ENCODE results near the gene PTGDR2.
"Not testable (repeated sequence)": the region's sequence is repeated elsewhere in the genome, so short reads cannot be mapped to it uniquely, and the experiment has no call there.

PTGDR2 gene

DNA sequence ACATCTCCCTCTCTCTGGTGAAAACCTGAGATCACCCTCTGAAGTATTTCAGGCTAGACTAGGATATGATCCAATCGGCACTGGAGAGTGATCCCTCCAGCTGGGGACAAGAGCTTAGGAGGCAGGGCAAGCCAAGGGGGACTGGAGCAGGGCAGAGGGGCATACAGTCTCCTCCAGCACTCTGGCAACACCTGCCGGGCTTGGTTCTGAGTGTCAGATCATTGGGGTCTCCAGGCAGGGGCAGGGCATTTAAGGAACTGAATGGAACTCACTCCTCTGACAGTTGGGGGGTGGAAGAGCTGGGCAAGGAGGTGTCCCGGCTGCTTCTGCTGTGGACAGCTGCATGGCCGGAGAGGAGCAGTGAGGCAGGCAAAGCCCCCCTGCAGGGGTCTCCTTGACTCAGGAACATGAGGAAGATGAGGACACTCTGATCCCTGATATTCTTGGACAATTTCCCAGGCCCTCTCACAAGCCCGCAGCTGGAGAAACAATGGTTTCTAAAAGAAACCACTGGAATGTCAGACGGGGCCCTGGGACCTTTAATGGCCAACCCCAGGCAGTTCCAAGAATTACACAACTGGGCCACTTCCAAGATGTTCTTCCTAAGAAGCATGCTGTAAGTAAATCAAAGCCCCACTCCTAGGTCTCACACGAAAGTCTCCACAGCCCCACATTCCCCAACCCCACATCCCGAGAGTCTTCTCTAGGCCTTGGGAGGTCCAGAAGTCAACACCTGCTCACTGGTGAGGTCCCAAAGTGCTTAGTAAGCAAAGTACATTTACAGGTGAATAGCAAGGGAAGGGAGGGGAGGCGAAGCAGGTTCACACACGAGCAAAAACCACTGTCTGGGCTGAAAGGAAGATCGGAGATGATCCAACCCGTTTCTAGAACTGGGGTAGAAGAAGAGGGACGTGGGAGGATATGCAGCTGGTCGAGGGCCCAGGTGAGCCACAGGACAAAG is 15.0 kb downstream of the PTGDR2 start:
- DNase-seq, result no peak

DNA sequence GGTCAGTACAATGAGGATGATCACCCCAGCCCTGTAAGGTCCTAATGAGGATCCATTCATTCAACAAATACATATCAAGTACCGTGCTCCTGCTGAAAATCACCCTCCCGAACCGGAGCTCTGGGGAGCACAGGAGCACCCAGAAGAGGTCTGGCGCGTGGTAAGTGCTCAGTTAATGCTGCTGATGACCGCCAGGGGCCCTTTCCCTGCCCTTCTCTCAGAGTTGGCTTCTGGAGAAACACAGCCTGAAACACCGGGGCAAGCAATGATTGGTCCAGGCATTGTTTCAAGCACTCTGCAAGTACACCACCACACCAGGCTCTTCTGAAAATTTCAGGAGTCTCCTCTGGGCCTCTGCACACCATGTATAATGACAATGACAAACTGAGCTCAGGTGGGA is 17.6 kb downstream of the PTGDR2 start:
- DNase-seq, result no peak

DNA sequence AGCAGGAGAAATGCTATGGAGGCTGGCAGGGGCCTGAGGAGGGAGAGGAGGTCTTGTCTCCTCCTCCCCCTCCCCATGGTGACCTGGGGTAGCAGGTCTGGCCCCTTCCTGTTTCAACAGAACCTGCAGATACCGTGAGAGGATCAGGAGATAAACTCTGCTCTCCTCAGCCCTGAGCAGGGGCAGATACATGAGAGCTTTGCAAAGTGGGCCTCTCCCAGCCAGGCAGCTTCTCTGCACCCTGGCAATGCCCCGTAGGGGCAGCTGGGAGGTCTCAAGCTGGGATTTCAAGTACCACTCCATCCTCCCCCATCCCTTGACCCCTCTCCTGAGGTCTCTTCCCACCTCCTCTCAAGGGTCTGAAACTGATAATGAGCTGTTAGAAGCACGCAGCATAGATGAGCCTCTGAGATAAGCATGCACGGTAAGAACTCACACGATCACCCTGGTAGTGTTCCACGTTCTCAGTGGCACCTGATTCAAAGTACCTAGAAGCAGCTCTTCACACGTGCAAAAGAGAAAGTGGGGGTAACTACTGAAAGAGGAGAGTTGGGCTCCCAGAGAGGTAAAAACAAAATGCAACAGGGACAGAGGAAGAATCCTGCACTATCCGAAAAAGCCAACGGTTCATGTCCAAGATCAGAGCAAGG is 18.8 kb downstream of the PTGDR2 start:
- DNase-seq, result no peak

DNA sequence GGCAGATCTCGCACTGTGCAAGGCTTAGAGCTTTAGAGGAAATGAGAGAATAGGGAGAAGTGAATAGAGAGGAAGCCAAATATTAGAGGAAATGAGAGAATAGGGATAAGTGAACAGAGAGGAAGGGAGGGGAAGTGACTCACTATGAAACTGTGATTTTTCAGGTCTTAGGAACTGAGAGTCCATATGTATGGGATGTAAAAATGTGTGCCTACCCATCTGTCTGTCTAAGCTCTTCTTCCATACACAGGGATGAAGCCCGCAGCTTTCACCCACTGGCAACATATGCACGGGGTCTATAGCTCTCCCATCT is 20.3 kb downstream of the PTGDR2 start:
- DNase-seq, result no peak

DNA sequence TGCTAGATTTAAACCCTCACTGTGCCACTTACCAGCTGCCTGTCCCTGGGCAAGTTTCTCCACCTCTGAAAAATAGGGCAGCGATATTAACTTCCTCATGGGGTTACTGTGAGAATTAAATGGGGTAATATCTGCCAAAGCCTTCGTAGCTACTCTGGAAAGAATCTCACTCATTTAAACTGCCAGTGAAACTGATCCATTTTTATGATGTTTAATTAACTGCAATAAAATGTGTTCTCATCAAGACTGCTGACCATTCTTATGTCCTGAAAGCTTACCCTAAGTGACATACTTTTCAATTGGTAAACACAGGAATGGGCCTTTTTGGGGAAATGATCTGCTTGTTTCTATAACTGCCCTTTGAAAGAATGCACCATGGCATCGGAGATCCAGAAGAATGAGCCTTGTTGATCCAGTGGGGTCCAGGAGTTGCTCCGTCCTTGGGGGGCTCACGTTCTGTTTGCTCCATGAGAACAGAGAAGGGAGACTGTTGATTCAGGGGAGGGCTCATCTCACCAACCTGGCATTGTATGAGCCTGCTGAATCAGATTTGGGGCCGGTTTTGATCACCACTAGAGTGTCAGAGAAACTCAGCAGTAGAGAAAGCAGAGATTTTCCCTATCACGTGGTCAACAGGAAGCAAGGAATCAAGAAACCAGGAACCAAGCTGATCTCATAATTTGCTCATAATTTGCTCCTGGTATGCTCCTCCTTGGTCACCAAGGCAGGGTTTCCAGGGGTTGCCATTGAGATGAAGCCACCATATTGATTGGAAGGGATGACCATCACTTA is 20.8 kb downstream of the PTGDR2 start:
- no peak for DNase-seq

DNA sequence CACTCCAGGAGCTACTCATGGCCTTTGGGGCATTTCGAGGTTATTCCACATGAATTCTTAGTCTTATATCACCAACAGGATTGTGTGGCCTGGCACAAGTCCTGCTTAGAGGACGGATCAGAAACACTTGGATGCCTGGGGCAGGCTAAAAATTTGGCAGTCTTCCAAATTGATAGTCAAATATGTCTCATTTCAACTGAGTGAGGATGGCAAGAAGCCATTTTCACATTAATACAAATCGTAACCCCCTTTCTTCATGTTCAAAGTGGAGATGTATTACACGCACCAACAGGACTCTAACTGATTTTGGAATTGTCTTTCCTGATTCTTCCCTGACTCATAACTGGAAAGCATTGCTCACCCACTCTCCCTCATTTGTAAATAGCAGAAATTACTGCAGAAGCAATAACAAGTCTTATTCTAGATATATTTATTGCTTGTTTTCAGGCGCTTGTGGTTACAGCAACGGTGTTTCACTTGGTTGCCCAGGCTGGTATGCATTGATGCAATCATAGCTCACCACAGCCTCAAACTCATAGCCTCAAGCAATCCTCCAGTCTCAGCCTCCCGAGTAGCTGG is 24.2 kb downstream of the PTGDR2 start:
- DNase-seq, result no peak

DNA sequence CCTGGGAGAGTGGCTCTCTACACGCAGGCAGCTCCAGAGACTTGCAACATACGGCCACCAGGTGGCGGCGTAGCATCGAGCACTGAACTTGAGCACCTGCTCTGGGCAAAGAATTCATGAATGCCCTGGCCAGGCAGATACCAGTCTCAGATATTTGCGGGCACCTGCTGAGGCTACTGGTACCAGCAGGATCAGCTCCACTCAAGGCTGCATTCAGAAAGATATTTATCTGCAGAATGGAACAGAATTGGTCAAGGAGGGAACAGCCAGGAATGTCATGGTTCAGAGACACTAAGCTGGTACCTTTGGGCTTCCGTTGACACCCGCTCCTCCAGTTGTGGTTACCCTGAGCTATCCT is 24.6 kb downstream of the PTGDR2 start:
- peak; percentile 82 for DNase-seq

DNA sequence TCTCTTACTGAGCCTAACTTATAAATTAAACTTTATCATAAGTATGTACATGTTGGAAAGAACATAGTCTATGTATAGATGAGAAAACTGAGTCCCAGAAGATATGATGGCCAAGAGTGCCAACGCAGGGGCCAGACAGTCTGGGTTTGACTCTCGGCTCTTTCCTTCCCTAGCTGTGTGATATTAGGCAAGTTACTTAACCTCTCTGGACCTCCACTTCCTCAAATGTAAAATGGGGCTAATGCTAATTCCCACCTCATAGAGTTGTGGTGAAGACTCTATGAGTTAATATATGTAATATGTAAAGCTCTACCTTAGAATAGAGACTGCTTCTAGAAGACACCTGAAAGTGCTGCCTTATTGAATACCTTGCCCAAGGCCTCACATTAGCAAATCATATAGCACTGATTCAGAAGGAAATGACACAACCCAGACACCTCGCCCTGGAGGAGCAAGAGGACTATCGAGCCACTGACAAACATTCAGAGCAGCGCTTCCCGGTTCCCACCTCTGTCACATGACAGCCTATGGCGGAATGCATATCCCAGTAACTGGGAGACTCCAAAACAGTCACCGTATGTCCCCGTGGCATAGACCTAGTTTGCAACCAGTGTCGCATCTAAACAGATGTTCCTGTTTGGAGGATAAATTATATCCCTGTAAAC is 25.1 kb downstream of the PTGDR2 start:
- no peak for DNase-seq

DNA sequence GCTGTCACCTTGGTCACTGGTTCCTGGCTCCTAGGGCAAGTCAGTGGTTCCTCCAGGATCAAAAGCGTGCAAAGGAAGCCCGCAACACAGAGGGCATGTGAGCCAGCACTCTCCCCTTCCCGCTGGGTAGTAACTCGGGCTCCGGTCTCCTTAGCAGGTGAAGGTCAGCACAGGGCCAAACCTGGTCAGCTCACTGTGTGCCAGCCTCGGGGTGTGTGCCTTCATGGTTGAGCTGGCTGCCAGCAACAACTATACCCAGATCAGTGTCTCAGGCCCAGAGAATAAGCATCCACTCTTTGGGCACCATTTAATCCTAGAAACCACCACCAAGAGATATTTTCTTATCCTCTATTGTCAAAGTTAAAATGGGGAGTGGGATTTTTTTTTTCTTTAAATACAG is 30.0 kb downstream of the PTGDR2 start:
- no peak for DNase-seq

DNA sequence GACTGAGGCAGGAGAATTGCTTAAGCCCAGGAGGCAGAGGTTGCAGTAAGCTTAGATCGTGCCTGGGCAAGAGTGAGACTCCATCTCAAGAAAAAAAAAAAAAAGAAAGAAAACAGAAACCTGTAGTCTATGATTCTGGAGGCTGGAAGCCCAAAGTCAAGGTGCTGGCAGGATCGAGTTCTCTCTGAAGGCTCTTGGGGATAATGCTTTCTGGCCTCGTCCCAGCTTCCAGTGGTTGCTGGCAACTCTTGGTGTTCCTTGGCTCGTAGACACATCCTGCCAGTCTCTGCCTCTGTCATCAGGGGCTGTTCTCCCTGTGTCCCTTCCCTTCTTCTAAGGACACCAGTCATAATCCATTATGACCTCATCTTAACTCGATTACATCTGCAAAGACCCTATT is 30.6 kb downstream of the PTGDR2 start:
- no peak for DNase-seq

DNA sequence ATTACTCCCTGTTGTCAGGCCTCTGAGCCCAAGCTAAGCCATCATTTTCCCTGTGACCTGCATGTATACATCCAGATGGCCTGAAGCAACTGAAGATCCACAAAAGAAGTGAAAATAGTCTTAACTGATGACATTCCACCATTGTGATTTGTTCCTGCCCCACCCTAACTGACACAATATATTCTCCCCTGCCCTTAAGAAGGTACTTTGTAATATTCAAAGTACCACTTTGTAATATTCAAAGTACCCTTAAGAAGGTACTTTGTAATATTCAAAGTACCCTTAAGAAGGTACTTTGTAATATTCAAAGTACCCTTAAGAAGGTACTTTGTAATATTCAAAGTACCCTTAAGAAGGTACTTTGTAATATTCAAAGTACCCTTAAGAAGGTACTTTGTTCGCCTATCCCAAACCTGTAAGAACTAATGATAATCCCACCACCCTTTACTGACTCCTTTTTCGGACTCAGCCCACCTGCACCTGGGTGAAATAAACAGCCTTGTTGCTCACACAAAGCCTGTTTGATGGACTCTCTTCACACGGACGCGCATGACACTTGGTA is 31.9 kb downstream of the PTGDR2 start:
- DNase-seq, result not testable (repeated sequence)

DNA sequence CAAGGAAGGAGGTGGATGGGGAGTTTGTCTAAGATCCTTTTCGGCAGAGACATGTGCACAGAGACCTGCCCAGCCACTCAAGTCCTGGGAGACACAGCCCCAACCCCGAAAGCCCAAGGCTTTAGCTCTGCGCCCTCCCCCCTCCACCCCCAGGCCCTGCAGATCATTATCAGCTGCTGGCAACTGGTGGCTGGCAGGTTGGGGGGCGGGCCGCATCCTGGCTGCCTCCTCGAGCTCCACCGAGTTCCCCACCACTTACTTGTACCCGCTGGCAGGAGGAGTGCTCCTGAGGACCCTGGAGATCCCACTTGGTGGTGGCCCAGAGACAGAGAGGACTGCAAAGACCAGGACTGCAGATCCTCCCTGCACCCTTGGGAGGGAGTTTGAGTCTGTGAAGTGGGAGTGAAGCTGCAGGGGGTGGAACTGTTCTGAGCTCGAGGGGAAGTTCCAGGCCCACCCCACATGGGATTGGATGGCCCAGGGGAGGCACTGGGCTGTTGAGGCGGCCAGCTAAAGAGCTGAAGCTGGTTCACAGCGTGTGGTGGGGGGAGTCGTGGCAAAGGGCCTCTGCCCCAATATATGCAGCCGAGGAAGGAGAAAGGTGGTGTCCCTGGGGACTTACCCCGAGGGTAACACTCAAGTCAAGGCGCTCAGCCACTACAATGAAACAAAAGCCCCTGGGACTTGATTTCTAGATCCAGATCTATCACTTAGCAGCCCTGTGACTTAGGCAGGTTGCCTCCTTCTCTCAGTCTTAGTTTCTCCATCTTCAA is 33.7 kb downstream of the PTGDR2 start:
- DNase-seq, result no peak

DNA sequence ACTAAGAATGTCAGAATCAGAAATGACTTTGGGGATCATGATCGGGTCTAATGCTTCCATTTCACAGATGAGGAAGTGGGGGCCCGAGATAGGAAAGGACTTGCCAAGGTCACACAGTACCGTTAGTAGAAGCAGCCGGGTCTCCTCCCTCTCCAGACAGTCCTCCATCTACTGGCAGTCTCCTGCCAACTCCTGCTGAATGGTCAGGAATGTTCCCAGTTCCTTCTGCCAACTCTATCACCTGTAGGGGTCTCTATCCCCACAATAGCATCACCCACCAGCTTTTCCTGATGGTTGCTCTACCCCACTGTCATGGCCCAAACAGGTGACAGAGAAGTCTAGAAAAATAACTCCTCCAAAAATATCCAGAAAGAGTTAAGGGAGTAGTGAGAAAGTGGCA is 37.7 kb downstream of the PTGDR2 start:
- DNase-seq, result no peak

DNA sequence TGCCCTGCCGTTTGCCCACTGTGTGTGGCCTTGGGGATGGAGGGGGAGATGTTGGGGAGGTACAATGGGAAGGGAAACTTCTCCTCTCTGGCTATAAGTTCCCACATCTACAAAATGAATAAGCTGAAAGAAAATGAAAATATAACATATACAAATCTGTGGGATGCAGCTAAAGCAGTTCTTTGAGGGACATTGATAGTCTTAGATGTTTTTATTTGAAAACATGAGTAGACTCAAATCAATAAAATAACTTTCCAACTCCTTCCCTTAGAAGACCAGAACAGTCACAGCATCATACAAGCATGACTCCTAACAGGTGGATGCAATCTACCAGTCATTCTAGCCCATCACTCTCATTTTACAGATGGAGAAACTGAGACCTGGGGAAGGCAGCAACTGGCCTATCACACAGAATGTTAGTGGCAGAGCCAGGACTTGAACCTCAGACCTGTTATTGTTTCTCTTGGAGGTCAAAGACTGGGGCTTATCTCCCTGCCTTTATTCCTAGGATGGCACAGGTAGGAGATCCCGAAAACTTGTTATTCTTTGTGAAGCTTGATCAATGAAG is 39.1 kb downstream of the PTGDR2 start:
- DNase-seq, result no peak

DNA sequence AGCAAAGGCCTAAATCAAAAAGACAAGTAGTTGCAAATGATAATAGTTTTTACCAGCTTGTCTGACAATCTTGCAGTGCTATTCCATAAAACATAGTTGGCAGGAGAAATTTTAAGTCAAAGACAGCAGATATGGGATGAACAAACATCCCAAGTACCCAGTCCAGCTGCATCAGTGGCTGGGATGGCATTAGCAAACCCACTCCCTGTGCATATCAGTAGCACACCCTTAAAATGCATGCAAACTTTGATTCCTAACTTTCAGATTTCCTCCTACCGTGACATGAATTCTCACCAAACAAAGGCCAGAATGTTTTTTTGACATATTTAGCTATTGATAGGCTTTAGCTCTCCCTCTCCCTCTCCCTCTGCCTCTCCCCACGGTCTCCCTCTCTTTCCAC is 41.6 kb downstream of the PTGDR2 start:
- no peak for DNase-seq

DNA sequence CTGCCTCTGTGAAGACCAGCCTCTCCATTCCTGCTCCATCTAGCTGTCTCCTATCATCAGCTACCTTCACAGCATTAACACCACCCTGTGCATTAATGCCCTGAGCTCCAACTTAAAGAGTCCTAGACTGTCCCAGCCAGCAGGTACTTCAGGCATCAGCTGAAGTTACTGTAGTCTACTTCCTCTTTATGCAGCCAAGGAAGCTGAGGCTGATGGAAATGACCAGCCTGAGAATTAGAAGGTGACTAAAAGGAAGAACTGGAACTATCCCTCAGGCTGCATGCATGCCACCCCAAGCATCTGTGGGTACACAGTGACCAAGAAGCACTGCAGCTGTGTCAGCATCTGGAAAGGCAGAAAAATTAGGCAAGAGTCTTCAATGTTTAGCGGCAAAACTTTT is 42.4 kb downstream of the PTGDR2 start:
- no peak for DNase-seq

DNA sequence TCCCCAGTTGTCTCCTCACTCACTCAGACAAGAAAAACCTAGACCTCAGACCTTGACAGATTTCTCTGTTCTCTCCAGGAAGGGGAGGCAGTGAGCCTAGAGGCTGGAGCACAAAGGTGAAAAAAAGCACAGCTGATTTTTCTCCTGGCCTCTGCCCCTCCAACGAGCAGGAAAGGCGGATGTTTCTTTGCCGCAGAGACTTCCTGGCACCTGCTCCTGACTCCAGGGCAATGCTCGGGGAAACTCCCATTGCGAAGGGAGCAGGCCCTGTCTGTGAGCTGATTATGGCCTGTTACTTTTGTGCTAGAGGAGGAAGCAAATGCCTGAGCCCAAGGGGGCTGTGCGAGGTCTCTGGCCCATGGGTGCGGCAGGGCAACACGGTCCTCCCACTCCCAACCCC is 45.2 kb downstream of the PTGDR2 start:
- no peak for DNase-seq

DNA sequence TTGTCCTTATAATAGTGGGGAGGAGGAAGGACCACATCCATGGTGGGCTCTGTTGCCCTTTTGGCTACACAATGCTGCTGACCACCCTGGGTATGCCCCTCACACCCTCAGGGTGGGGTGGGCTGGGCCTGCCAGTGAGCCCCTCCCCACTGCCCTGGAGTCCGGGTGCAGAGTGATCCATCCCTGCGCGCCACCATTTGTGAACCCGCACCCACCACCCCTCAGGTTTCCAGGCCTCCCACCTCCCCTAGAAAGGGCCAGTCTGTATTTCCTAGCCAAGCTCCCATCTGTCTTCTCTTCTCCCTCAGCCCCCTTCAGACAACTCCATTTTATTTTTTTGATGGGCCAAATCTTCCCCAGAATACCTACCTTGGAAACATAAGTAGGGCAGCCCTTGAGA is 45.6 kb downstream of the PTGDR2 start:
- no peak for DNase-seq

DNA sequence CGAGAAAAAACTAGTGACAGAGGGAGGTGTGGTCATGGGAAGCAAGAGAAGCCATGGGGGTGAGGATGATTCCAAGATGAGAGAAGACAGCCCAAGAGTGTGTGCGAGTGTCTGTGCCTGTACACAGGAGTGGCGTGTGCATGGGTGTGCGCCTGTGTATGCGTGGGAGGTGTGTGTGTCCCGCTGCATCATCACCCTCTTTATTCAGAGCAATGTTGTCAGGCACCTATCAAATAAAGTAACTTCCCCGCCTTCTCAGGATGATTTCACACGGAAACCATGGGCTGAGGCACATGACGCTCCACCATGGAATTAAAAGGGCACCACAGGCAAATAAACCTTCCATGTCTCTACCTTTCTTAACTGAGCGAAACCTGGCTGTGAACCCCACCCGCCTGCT is 46.1 kb downstream of the PTGDR2 start:
- no peak for DNase-seq

DNA sequence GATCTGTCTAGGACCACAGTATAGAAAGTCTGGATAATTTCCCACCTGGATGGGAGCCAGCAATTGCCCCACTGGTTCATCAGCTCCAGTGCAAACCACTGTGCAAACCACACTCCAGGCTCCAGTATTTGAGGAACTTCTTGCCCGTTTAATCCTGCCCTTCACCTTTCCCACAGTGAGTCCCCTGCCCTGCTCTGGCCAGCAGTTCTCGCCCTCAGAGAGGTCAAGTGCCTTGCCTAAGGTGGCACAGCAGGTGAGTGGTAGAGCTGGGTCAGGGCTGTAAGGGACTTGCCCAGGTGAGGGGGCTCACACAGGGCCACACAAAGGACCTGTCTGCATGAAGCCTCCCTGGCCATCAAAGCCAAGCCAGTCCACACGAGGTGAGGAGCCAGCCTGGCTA is 46.5 kb downstream of the PTGDR2 start:
- DNase-seq, result no peak

DNA sequence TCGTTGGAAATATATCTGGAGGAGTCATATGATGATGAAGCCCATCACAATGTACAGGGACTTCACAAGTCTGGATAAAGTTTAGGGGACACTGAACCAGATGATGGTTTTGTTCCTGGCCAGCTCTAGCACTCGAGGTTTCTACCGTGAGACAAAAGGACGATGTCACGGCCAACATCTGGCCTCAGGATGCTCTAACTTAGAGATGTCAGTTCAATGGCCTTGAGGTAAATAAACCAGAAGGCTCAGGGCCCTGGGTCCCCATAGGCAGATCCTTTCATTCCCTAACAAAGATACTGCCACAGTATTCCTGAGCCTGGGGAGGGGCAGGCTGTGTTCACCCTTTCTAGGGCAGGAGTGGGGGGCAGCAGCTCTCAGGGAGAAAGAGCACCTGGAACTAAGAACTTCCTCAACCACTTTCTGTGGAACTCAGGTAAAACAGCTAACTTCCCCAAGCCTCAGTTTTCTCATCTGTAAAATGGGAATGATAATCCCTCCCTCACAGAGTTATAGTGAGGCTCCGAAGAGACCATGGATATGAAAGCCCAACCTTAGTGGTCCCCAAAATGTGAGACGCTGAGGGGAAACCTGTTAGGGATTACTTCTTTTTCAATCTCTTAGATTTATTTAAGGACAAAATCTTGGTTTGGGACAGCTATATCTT is 52.3 kb downstream of the PTGDR2 start:
- no peak for DNase-seq

All from activated CD8-positive, alpha-beta memory T cell treated with anti-CD3 and anti-CD28 coated beads, Interleukin-2, amount 50 U/mL, for 4 hours (primary cell).